ENCODE data around the gene AGO3.

AGO3 gene

GRCh38 chr1:36098650-36099365 is 167.9 kb downstream of the AGO3 start:
- DNase-seq, result no peak

- peak; percentile 80 for DNase-seq
These were observed 168.9 kb downstream of the AGO3 start for GRCh38 chr1:36099681-36100341.

- no peak for DNase-seq
These were observed 169.5 kb downstream of the AGO3 start for GRCh38 chr1:36100376-36100775.

GRCh38 chr1:36101546-36101945 is 170.6 kb downstream of the AGO3 start:
- DNase-seq, result no peak

- DNase-seq, result no peak
These were observed 175.4 kb downstream of the AGO3 start for GRCh38 chr1:36106269-36106668.

- no peak for DNase-seq
These were observed 176.5 kb downstream of the AGO3 start for GRCh38 chr1:36107394-36107793.

GRCh38 chr1:36108314-36108713 is 177.4 kb downstream of the AGO3 start:
- DNase-seq, result no peak

GRCh38 chr1:36109041-36109679 is 178.3 kb downstream of the AGO3 start:
- peak; percentile 44 for DNase-seq

GRCh38 chr1:36111151-36111550 is 180.2 kb downstream of the AGO3 start:
- no peak for DNase-seq

GRCh38 chr1:36112823-36113222 is 181.9 kb downstream of the AGO3 start:
- DNase-seq, result no peak

- DNase-seq, result no peak
These were observed 183.5 kb downstream of the AGO3 start for GRCh38 chr1:36114371-36114770.

- no peak for DNase-seq
These were observed 184.3 kb downstream of the AGO3 start for GRCh38 chr1:36115200-36115669.

GRCh38 chr1:36115931-36116330 is 185.0 kb downstream of the AGO3 start:
- DNase-seq, result no peak

- no peak for DNase-seq
These were observed 186.0 kb downstream of the AGO3 start for GRCh38 chr1:36116901-36117300.

- DNase-seq, result no peak
These were observed 187.7 kb downstream of the AGO3 start for GRCh38 chr1:36118447-36119204.

- DNase-seq, result no peak
These were observed 188.6 kb downstream of the AGO3 start for GRCh38 chr1:36119456-36119855.
